Measurements from ENCODE around the gene PIP5K1B. TPM values are rescaled to one million over a fixed set of nuclear protein-coding genes. Genes with fewer than 3 reads are reported as not detected.

The PIP5K1B gene
- total and polyA plus RNA-seq, 2 donors (not counting 3 experiments of a cell fraction or from before 2014, with no cell fraction given), result 0.27 TPM; not detected in 1

DNA sequence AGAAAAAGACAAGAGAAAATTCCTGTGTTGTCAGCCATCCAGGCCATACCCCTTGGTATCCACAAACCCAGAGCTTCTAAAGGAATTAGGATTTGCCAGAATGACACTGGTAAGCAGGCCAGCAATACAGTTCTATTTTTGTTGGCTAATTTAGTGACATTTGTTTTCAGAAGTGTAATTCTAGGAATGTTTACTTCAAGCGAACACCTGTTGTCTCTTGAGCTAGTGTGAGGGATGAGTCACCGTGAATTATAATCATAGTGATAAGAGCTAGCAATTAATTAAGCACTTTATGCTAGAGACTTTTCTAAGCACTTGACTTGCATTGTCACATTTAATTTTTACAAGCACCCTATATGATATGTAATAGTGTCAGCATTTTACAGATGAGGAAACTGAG lies 209.7 kb downstream of the PIP5K1B start:
- H3K27me3 ChIP-seq (ENCODE audit: control insufficient read depth in 2 of 2, insufficient read depth in 2 of 2, low read length in 2 of 2), result peaks cover 0 to 2% of the 10 kb centered on the region in 2 experiments
- CTCF ChIA-PET, result interaction anchor here (1.0 kb wide), 1 partner anchor 31 kb away, joined by 3 read pairs; no protein-coding TSS in a partner anchor
- H3K79me2 ChIP-seq (ENCODE audit: control insufficient read depth, insufficient read depth, low read length), result no peaks in the 10 kb centered on the region
- H3K9ac ChIP-seq (replicated peaks; ENCODE audit: extremely low read depth, insufficient read depth, low read length), result no peak overlapping the region
- H3K9me3 ChIP-seq (replicated peaks; ENCODE audit: control insufficient read depth, insufficient read depth, low read length), result no peaks in the 10 kb centered on the region
- H3K4me2 ChIP-seq (ENCODE audit: insufficient read depth, low read length), result no peak overlapping the region
- H2AFZ ChIP-seq (ENCODE audit: low read depth, low read length), result no peak overlapping the region
- no peak for FAIRE-seq
- no peaks in the 10 kb centered on the region for H3K9me1 ChIP-seq (replicated peaks; ENCODE audit: control insufficient read depth, extremely low read depth, insufficient read depth, low read length)
- no peak for TF ChIP-seq POLR2A (IDR thresholded peaks at IDR 0.05; ENCODE audit: low read depth, low read length)
- no peak for TF ChIP-seq FOS (IDR thresholded peaks at IDR 0.05; ENCODE audit: borderline replicate concordance, insufficient read depth, low read length)
- TF ChIP-seq GATA2 (IDR thresholded peaks at IDR 0.05; ENCODE audit: insufficient read depth, insufficient read length, low read depth, low read length), result no peak
- TF ChIP-seq MYC (IDR thresholded peaks at IDR 0.05; ENCODE audit: low read depth, low read length), result no peak
- no peak for TF ChIP-seq EZH2 (IDR thresholded peaks at IDR 0.05; ENCODE audit: borderline replicate concordance, low read depth, low read length, severe bottlenecking)
- TF ChIP-seq, protein P1, sequence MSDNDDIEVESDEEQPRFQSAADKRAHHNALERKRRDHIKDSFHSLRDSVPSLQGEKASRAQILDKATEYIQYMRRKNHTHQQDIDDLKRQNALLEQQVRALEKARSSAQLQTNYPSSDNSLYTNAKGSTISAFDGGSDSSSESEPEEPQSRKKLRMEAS (IDR thresholded peaks at IDR 0.05; ENCODE audit: insufficient read depth, insufficient read length), result no peak
- no peak for TF ChIP-seq POLR2AphosphoS5 (IDR thresholded peaks at IDR 0.05; ENCODE audit: insufficient read depth, low read depth, low read length)
- TF ChIP-seq JUN (IDR thresholded peaks at IDR 0.05; ENCODE audit: borderline replicate concordance, insufficient read depth, insufficient read length, low read depth), result no peak
- TF ChIP-seq, protein P2, sequence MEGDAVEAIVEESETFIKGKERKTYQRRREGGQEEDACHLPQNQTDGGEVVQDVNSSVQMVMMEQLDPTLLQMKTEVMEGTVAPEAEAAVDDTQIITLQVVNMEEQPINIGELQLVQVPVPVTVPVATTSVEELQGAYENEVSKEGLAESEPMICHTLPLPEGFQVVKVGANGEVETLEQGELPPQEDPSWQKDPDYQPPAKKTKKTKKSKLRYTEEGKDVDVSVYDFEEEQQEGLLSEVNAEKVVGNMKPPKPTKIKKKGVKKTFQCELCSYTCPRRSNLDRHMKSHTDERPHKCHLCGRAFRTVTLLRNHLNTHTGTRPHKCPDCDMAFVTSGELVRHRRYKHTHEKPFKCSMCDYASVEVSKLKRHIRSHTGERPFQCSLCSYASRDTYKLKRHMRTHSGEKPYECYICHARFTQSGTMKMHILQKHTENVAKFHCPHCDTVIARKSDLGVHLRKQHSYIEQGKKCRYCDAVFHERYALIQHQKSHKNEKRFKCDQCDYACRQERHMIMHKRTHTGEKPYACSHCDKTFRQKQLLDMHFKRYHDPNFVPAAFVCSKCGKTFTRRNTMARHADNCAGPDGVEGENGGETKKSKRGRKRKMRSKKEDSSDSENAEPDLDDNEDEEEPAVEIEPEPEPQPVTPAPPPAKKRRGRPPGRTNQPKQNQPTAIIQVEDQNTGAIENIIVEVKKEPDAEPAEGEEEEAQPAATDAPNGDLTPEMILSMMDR (IDR thresholded peaks at IDR 0.05; ENCODE audit: extremely low read depth in 1 of 2, insufficient read depth in 1 of 2, low read depth in 1 of 2, low read length in 2 of 2), result no peak
- no peak overlapping the region for H3K4me3 ChIP-seq (replicated peaks in 1 of 3; ENCODE audit: insufficient read depth in 1 of 3, low read depth in 1 of 3, low read length in 3 of 3)
- H3K4me1 ChIP-seq (ENCODE audit: control insufficient read depth, extremely low read depth, insufficient read depth, low read length), result no peaks in the 10 kb centered on the region
- H3K36me3 ChIP-seq (ENCODE audit: control insufficient read depth in 2 of 2, extremely low read depth in 1 of 2, insufficient read depth in 2 of 2, low read length in 2 of 2), result no peaks in the 10 kb centered on the region
- BruUV-seq (replicated peaks), result no TSS peak
- DNase-seq (ENCODE audit: low read depth, low spot score), result no peak
- POLR2A ChIA-PET, result no interaction called here
- H3K27ac ChIP-seq (ENCODE audit: insufficient read depth, low read depth, low read length), result no peak overlapping the region
- intact Hi-C loops (cut with micrococcal nuclease) (no loop called here), dilution Hi-C loops (cut with MboI; ENCODE audit: extremely low pct_ligation_motif_present, low sequenced_read_pairs) (no loop called here)
- H4K20me1 ChIP-seq (replicated peaks; ENCODE audit: control insufficient read depth, extremely low read depth, insufficient read depth, low read length), result no peaks in the 10 kb centered on the region
